Measurements from ENCODE around the gene TPGS2. TPM values are rescaled to one million over a fixed set of nuclear protein-coding genes. Genes with fewer than 3 reads are reported as not detected.
A peak's percentile ranks its signal among the peaks of the same experiment; 100 is the strongest.
"Not testable (repeated sequence)": the region's sequence is repeated elsewhere in the genome, so short reads cannot be mapped to it uniquely, and the experiment has no call there.

TPGS2 gene
- total RNA-seq, 1 donor from 2014 or later, result 232 TPM

DNA sequence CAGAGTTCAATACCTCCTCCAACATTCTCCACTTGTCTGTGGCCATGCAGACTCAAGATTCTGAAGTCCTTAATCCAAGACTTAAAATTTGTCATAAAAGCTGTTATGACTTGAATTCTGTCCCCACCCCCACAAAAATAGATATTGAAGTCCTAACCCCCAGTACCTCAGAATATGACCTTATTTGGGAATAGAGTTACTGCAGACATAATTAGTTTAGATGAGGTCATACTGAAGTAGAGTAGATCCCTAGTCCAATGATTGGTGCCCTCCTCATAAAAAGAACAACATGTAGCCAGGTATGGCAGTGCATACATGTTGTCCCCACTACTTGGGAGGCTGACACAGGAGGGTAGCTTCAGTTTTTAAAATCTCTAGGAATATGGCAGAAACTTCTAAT lies 9.2 kb downstream of the TPGS2 start:
- DNase-seq, result no peak

DNA sequence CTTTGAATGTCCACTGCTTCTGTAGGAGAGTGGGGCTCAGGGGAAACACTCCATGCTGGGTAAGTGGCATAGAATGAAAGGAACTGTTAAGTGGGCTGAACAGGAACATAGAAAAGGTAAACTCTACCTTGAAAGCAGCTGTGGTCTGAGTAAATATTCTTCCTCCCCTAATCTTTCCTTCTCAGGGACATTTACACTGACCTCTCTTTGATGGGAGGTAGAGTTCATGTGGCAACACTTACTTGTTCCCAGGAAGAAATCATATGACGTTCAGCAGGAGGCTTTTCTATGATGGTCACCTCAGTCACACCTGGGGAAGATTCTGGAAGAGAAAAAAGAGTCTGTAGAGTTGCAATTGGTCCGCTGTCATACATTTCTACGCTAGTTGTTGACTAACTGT lies 10.2 kb downstream of the TPGS2 start:
- DNase-seq, result no peak

DNA sequence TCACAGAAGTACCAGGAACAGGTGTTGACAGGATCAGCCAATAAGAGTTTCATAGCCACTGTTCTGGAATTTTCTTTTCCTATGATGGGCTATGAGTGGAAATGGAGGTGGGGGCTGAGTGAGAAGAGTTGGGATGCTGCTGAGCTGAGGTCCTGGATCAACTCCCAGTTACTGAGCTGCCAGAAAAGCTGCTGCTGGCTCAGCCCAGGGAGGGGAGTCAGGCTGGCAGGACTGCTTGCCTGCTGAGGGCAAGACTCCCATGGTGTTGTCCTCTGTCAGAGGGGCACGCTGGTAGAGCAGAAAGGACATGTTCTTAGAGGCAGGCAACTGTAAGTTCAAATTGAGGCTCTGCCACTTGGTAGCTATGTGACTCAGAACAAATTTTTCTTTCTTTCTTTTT lies 11.8 kb downstream of the TPGS2 start:
- no peak for DNase-seq

DNA sequence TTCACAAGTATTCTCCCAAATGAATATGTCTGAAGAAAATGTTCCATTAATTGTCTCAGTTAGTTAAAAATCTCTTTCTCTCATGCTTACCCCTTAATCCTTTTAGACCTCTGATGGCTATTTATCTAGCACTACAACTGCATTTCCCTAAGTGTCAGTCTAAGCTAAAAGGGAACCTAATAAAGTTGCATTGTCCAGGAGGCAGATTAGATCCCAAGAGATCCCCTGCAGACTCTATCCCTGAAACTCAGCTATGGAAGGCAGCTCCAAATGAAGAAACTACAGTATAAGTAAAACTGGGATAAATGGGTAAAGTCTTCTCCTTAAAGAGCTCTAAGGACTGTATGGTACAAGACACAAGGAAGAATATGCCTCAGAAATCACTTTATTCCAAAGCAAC lies 12.7 kb downstream of the TPGS2 start:
- not testable (repeated sequence) for DNase-seq

DNA sequence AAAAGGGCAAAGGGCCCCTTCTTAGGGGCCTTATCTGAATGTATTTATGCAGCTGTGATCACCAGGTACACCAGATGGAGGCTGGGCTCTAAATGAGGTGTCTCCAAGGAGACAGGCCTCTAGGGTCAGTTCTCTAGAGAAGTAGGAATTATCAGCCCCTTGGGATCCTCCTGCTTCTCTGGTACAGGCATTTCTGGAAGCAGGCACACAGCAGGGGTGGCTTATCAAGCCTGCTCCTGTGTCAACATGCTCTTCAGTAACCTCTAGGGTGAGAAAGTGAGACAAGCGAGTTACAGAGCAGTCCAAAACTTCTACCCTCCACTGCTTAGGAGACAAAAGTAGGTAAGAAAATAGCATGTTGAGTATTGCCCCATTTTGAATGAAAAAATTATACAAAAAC lies 13.8 kb downstream of the TPGS2 start:
- DNase-seq, result no peak

DNA sequence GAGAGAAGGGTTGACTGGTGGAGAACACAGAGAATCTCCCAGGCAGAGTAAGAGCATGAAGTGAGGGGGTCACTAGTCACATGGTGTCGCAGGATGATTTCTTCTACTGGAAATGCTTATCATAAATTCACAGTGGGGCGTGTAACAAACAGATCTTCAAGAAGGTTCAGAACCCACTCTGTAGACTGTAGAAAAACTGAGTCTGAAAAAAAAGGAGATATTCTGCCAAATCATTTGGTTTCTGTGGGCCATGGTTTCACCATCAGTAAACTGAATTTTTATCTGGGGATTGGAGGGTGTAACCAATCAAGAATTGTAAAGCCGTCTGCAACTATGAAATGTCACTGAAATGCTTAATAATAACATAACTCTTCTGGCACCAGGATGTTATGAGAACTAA lies 15.0 kb downstream of the TPGS2 start:
- DNase-seq, result no peak

DNA sequence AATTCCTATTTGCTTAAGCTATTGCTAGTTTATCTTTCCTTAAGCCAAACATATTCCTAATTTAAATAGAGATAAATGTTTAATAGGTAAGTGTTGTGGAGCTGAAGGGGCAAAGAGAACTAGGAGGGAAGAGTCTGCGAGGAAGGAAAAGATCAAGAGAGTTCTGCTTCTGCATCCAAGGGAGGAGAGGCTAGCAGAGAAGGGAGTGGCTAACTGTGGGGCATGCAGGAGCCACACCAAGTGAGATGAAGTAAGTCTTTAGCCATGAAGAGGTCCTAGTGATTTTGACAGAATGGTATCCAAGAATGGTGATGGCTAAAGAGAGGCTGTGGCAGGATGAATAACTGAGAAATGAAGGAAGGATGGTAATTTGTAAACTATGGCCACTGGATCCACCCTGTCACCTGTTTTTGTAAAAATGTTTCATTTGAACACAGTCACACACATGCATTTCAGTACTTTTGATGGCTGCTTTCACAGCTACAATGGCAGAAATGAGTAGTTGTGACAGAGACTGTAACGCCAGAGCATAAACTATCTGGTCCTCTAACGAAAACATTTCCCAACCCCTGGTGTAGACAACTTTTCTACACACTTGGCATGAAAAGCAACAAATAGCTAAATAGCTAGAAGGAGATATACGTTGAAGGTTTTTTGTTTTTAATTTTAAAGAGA lies 15.6 kb downstream of the TPGS2 start:
- no peak for DNase-seq

DNA sequence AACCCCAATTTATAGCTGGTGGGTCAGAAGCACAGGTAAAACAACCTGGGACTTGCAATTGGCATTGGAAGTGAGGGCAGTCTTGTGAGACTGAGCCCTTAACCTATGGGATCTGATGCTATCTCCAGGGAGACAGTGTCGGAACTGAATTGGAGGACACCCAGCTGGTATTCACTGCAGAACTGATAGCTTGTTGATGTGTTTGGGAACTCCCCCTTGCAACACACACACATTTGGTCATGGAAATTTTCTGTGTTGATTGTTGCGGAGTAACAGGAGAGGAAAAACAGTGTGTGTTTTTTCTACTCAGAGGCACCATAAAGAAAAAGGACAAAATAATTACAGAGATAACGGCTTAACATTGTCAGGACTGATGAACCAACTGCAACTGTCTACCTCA lies 16.1 kb downstream of the TPGS2 start:
- no peak for DNase-seq

DNA sequence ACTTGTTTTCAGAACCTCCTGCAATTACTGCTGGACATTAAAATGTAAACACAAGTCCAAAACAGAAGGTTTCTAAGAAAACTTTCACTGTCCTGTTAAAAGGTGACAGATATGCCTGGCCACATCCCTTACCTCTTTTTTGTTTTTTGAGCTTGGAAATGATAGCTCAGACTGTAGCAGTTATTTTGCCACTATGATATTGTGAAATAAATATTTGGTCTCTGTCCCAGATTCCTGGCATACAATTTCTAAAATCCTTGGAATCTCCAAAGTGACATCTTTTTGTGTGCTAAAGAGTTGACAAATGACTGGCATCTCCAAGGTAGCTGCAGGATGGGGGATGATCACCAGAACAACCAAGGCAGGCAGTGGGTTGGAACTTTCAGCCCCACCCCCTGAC lies 16.8 kb downstream of the TPGS2 start:
- no peak for DNase-seq

DNA sequence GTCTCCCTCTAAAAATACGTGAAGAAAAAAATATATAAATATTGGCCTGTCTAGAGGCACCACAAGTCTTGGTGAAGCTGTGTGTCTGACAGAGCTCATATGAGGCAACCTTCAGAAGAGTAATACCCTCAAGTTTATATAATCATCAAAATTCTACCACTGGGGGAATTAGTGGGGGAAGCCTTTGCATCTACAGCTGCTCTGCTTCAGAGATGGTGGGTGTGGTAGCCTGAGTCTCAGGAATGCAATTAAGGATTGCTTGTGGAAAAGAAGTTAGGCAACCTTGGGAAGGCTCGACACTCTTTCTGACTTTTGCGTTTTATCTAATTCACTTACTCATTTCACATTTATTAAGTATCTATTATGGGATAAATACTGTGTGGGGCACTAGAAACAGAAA lies 17.4 kb downstream of the TPGS2 start:
- no peak for DNase-seq

DNA sequence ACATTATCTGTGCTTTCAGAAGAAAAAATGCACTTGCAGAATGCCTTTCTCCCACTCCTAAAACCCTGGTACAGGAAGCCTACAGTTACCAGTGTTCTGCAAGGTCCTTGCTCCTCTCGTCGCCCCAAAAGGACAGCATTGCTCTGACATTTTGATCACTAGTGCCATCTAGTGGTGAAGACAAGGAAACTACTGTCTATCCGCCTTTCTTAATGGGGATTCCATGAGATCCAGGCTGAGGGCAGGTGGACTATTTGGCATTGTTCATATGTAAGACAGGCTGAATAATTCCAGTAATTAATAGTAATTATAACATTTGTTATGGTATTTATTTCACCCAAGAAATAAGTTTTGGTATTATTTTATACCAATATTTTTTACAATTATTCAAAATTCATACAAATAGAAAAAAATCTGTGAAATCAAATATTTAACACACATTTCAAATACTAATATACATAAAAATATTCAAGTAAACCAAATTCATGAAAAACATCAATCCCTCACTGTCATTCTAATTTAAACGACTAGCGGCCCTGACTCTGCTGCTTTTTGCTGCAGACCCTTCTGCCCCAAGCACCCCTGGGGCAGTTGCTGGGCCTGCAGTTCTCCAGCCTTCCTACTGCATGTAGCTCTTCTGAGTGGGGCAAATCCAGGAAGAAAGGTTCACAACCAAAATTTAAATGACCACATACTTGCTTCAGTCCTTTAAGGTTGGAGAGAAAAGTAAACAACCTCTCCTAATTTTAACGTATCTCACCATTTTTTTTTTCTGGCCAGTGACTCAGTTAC lies 19.0 kb downstream of the TPGS2 start:
- DNase-seq, result peak; percentile 78

DNA sequence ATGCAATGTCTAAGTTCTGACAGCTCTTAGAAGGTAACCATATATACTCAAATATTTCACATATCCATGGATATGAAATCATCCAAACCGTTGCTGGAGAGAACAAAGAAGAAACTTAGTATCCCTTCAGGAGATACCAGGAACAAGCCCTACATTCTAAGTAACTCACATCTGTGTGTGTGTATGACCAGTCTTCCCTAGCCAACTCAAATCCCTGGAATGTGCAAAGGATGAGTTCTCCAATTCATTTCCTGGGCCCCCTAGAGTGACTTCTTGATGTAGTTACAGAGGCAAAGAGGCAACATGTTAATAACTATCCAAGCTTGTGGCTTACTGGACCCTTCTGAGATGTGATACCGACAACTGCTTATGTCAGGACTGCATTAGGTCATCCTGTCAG lies 20.1 kb downstream of the TPGS2 start:
- no peak for DNase-seq

DNA sequence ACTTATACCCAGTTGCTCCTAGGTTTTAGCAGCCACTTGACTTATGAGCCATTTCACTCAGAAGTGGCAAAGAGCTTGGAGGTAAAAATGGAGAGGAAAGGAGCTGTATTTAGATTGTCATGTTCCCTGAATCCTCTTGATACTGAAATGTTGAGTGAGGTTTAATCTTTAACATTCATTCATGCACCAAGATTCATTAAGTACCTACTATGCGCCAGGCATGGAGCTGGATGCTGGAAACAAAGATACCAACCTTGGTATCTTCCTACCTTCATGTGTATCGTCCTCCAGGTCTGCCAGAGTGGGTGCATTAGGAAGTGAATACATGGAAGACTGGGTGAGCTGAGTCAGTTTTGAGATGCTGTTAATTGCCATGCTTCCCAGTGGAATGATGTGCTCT lies 23.7 kb downstream of the TPGS2 start:
- no peak for DNase-seq

DNA sequence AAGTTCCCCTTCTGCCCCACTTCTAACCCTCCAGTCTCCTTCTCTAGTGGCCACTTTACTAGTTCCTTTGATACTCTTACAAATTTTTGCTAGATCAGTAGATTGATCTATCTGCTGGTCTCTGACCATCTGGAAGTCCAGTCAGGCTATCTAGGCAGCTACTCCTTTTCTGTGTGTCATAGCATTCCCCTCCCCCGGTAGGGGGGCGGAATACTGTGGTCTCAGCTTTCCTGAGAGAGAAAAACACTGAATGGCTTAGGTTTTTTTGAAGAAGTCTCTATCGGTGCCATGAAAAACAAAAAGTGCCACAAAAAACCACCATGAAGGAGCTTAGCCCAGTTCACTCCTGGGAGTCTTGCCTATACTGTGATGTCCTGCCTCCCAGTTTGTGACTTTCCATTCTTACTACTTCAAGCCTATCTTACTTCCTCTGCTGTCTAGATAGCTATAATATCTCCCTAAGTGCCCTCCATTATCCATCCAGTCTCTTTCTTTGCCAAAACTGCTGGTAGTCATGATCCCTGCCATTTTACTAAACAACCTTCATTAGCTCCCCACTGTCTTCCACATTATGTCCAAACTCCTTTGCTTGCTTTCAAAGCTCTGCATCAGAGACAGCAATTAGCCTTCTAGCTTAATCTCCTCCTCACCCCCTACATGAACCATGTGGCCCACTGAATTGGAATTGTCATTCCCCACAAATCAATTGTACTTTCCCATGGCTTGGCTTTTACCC lies 29.9 kb downstream of the TPGS2 start:
- no peak for DNase-seq

DNA sequence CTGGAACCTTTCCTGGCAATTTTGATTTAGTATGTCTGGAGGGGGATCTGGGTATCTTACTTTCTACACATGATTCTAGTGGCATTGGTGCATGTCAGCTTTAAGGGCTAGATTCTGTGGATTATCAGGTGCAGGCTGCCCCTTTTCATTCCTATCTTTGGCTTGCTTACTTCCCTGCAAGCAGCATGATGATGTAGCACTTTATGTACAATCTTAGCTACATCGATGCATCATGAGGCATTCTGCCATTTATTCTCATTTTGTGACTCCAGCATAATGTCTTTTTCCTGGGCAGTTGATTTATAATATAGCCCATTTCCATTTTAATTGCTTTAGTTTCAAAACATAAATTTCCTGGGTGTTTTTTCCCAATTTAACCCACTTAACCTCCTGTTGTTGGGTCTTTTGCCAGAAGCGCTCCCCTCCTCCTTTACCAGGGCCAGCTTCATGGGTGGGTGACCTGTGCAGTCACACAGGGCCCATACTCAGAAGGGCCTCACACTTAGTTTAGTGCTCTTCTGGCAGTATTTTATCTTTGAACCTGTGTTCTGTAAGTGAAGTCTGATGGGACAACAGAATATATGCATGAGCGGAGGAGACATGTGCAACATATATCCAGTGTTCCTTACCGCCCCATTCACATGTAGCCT lies 36.0 kb downstream of the TPGS2 start:
- no peak for DNase-seq

DNA sequence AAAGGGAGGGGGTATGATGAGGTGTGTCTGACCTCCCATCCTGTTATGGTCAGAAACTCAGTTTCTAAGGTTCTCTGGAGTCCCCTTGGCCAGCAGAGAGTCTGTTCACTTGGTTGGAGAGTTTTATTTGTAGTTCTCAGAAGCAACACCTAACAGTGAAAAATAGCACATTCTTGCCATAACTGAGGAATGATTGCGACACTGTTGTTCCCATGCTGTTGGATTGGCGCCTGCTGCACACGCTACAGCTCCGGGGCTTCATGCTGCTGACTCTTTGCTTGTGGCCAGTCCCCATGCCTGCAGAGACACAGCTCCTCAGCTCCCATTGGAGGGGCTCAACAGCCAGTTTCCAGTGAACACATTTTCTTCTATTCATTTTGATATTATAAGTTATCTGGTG lies 42.1 kb downstream of the TPGS2 start:
- no peak for DNase-seq

DNA sequence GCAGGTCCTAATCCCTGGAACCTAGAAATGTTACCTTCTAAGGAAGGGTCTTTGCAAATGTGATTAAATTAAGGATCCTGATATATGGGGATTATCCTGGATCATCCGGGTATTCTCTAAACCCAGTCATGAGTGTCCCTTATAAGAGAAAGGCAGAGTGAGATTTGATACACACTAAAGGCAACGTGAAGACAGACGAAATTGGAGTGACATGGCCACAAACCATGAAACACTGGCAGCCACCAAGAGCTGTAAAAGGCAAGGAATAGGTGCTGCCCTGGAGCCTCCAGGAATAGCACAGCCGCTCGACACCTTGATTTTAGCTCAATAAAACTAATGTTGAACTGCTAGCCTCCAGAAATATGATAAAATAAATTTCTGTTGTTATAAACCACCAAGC lies 45.0 kb downstream of the TPGS2 start:
- DNase-seq, result no peak

DNA sequence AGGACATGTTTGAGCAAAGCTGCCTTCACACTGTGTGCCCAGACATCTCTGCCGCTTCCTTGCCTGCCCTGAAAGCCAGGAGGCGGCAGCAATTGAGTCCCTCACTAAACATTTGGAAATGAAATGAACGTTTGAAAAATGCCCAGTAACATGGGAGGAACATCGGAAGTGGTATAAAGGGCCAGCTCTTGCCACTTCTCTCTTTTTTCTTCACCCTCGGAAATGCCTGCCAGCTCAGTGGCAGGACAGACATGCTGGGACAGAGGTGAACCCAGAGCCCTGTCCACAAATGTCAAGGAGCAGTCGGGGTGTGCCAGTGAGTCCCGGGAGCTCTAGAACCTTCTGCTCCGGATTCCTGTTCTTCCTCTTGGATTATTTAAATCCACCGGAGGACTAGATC lies 46.1 kb downstream of the TPGS2 start:
- no peak for DNase-seq

DNA sequence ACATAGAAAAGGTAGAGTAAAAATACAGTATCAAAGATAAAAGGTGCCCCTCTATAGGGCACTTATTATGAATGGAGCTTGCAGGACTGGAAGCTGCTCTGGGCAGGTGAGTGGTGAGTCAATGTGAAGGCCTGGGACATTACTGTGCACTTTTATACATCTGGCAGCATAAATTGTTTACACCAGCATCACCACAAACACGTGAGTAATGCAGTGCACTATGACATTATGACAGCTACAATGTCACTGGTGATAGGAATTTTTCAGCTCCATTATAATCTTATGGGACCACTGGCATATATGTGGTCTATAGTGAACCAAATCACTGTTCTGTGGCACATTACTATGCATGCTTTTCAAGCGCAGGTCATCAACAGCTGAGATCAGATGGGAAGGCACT lies 48.1 kb downstream of the TPGS2 start:
- DNase-seq, result no peak

DNA sequence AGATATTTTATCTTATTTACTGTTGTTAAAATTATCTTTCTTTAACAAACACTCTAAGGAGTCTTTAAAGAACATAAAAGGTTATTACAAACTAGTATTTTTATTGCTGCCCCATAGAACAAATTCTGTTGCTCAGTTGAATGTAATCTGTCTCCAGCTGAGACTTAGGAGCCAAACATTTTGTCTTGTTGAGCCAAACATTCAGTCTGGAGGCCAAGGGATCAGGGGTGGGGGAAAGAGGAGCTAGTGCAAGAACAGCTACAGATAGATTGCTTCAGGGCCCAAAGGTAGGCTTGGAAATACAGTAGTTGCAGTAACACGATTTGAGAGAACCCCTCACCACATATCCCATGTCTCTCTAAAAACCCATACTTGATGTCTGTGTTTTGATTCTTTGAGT lies 51.2 kb downstream of the TPGS2 start:
- DNase-seq, result no peak

DNA sequence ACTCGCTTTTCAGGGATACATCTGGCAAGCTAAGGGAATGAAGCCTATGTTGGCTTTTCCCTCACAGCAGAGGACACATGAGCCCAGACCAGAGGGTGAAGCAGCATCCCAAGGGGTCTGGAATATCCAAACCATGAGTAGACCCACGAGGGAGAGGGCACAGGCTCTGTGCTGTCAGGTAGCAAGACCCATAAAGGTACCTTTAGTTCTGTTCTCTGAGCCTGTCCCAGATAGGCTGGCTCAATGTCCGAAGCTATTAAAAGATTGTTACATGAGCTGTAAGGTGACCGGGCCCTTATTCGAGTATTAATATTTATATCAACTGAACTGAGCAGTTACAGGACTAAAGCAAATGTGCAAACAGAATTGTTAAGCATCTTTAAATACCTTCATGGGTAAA lies 52.2 kb downstream of the TPGS2 start:
- DNase-seq, result no peak

DNA sequence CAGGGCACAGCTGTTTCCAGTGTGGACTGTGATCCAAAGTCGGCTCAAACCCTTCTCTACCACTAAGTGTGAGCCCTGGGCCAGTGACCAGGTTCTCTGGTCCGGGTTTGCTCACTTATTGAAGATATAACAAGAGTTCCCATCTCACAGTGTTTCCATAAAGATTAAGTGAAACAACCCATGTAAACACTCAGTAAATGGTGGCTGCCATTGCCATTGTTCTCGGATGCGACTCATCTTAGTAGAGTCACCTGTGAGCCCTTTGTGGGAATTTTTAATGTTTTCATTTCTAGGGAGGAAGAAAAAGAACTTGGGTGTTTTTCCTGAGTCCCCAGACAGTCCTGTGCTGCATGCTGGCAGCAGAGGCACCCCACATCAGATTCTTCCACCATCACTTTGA lies 53.4 kb downstream of the TPGS2 start:
- no peak for DNase-seq

DNA sequence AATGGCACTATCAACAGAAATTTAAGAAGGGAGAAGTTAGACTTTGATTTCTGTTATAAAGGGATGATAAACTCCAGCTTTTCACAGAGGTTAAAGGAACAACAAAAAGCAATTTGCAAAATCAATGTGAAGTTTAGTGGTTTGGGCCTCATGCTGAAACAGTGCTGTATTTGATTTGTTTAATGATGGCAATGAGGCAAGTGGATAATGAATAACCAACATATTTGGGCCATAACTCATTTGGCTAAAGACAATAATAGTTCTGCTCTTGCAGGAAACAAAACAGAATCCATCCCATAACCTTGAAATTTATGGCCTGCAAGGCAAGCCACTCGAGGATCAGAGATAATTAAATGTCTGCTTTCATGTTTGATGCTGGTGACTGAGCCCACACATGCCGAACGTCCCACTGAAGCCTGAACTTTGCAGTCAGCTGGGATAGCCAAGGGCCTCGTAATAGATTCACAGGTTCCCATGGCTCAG lies 56.5 kb downstream of the TPGS2 start:
- DNase-seq, result no peak
